Fibroblast of pulmonary artery (primary cell): Measurements from ENCODE around the gene CDH23.

ENCODE experiments used
- DNase-seq: peaks from one replicate; pipeline ENCODE4 v3.0.0-alpha.2; 2010; ENCODE audit warnings: low read depth
- H3K4me3 ChIP-seq: replicated peaks from 2 replicates; pipeline ENCODE4 v1.5.1; 2011; ENCODE audit warnings: low read depth, mild to moderate bottlenecking, control low read depth, low read length, moderate library complexity
- TF ChIP-seq, protein P1 (sequence below): IDR thresholded peaks from 2 replicates; pipeline ENCODE4 v1.5.1; 2011; ENCODE audit warnings: mild to moderate bottlenecking, control low read depth, low read length, inconsistent platforms; ENCODE audit errors: missing control alignments

CDH23 gene

DNA sequence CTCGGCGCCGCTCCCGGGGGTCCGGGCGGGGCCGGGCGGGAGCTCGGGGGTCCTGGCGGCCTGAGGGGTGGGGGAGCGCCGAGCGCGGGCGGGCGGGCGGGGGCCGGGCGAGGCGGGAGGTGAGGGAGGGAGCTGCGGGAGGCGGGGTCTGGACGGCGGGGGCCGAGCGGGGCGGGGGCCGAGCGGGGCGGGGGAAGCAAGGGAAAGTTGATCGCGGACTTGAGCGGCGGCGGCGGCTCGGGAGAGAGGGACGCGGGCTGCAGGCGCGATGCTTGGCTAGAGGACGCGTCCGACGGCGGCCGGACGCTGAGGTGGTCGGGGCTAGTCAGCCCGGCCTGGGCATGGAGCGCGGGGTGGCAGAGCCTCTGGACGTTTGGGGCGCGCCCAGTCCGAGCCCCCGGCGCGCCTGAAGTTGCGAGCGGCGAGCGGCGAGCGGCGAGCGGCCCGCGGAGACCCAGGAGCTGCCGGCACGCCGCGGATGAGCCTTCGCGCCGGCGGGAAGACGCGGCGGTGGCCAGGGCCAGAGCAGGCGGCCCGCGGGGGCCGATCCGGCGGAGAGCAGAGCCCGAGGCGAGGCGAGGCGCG lies at the start of gene CDH23:
CDH23 (plus strand) TSS at position 210 of the 585 bp plus-strand sequence. CDS start 42,912 bp downstream, outside the sequence.
- H3K4me3 ChIP-seq: no peak within 1 kb of the TSS
- no peak for DNase-seq
- TF ChIP-seq, protein P1, sequence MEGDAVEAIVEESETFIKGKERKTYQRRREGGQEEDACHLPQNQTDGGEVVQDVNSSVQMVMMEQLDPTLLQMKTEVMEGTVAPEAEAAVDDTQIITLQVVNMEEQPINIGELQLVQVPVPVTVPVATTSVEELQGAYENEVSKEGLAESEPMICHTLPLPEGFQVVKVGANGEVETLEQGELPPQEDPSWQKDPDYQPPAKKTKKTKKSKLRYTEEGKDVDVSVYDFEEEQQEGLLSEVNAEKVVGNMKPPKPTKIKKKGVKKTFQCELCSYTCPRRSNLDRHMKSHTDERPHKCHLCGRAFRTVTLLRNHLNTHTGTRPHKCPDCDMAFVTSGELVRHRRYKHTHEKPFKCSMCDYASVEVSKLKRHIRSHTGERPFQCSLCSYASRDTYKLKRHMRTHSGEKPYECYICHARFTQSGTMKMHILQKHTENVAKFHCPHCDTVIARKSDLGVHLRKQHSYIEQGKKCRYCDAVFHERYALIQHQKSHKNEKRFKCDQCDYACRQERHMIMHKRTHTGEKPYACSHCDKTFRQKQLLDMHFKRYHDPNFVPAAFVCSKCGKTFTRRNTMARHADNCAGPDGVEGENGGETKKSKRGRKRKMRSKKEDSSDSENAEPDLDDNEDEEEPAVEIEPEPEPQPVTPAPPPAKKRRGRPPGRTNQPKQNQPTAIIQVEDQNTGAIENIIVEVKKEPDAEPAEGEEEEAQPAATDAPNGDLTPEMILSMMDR: no peak

DNA sequence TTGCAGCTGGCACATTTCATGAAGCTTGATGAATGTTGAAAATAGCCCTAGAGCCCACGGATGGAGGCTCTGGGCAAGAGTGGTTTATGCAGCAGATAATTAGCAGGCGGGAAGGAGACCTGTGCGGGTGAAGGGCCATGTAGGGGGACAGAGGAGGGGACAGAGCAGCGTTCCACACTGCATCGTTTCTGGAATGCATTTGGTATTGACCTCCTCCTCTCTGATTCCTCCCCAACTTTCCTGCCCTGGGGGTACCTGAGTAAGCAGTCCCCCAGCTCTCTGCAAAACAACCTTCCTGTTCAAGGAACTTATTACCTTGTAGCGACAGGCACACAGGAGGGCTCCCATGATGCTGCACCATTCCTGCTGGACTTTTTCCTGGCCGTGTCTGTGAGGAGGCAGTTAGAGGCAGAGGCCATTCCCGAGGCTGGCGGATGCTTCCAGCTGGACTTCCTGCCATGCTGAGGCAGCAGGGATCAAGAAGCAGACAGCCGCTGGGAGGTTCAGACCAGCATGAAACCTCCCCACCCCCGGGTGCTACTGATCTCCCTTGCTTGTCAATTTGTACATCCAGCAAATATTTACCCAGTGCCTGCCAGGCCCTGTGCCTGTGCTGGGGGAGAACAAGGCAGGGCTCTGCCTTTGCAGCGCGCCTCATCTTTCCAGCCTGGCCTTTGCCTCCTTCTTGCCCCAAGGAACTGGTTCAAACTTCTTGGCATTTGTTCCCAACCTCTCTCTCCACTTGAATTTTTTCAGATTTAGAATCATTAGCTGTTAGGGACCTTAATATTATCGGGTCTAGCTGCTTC lies 48.9 kb upstream of the CDH23 start:
- no peak for DNase-seq
- TF ChIP-seq, protein P1: no peak
- H3K4me3 ChIP-seq: no peak overlapping the region

DNA sequence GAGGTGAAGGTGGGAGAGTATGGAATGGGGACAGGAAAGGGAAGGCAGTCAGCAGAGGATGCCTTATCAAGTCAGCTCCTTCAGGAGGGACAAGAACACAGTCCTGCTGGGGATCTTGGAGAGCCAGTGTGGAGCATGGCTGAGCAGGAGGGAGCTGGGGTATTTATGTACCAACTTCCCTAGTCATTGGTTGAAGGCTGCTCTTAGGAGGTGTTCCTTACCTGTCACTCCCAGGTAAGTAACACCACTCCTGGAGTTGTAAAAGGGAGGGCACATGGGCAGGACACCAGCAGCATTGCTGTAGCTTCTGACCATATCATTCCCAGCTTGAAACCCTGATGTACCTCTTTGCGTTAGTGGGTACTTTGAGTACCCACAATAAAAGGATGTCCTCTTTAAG lies 47.9 kb upstream of the CDH23 start:
- no peak for DNase-seq
- no peak overlapping the region for H3K4me3 ChIP-seq
- TF ChIP-seq, protein P1: no peak

DNA sequence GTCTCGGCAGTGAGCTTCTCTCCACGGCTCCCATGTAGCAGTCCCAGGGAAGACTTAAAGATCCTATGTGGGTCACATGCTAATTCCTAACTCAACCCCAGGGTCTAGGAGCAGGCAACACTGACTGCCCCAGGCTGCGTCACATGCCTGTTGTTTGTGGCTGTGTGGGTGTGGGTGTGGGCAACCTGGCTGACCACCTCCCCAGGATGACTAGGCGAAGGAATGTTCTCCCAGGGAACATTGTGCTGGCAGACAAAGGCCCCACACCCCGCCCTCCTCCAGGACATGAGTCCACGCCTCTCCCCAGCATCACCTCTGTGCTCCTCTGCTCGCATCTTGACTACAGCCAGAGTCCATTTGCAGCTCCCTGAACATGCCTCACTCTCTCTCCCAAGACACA lies 47.3 kb upstream of the CDH23 start:
- no peak overlapping the region for H3K4me3 ChIP-seq
- TF ChIP-seq, protein P1: no peak
- no peak for DNase-seq

DNA sequence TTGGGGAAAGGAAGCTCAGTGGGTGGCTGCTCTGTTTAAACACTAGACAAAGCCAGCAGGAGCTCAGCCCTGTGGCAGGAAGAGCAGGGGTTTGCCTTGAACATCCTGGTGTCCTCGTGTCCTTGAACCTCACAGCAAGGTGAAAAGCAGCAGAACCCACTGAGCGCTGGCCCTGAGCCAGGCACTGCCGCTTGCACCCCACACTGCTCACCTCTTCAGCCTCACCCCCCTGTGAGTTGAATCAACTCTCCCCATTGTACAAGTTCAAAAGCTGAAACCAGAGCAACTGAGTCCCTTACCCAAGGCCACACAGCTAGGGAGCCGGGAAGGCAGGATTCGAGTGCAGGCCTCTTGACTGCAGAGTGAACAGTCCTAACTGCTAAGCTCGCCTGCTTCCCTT lies 45.6 kb upstream of the CDH23 start:
- no peak overlapping the region for H3K4me3 ChIP-seq
- no peak for DNase-seq
- TF ChIP-seq, protein P1: no peak

DNA sequence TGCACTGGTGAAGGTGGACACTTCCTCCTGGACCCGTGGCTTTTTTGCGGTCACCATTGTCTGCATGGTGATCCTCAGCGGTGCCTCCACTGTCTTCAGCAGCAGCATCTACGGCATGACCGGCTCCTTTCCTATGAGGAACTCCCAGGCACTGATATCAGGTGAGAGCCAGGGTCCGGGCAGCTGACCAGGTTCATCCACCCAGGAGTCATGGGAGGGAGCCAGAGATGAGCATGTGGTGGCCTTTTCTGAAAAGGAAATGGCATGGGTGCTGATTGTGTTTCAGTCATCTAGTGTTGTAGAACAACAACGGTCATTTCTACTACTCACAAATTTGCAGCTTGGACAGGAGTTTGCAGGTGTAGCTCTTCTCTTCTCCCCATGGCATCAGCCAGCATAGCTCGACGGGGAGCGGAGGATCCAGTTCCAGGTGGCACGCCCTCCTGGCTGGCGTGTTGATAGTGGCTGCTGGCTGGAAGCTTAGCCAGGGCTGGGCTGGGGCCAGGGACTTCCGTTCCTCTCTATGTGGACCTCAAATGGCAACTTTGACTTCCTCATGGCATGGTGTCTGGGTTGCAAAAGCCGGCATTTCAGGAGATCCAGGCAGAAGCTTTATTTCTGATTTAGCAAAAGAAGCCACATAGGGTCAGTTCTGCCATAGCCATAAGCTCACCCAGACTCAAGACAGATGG lies 44.9 kb upstream of the CDH23 start:
- TF ChIP-seq, protein P1: no peak
- DNase-seq: no peak
- no peak overlapping the region for H3K4me3 ChIP-seq
